HG02884 (cell line): ENCODE measurements around the gene NUP85.
"Not testable (repeated sequence)": the region's sequence is repeated elsewhere in the genome, so short reads cannot be mapped to it uniquely, and the experiment has no call there.

ENCODE experiments used
- ATAC-seq: cut with Tn5 transposase; IDR thresholded peaks from one replicate; pipeline ENCODE4 v1.9.1; 2021; ENCODE audit warnings: mild to moderate bottlenecking, moderate library complexity; ENCODE audit not compliant: unreplicated experiment

NUP85 gene

GRCh38 chr17:75266316-75267152 lies 61.1 kb downstream of the NUP85 start:
- no peak for ATAC-seq

DNA sequence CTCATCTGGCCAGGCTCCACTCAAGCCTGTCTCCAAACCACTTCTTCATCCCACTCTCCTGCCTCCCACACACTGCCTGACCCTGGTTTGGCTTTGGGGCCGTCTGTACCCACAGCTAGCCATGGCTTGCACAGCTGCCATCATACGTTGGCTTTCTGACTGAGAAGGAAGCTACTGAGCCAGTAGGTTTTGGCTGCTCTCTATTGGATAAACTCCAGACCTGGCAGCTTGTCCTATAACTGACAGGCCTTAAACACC lies 61.6 kb downstream of the NUP85 start:
- ATAC-seq, result no peak

GRCh38 chr17:75267411-75268232 lies 62.1 kb downstream of the NUP85 start:
- no peak for ATAC-seq

- ATAC-seq, result no peak
These were observed 64.4 kb downstream of the NUP85 start for GRCh38 chr17:75269844-75270217.

GRCh38 chr17:75270218-75270965 lies 64.9 kb downstream of the NUP85 start:
- ATAC-seq, result no peak

DNA sequence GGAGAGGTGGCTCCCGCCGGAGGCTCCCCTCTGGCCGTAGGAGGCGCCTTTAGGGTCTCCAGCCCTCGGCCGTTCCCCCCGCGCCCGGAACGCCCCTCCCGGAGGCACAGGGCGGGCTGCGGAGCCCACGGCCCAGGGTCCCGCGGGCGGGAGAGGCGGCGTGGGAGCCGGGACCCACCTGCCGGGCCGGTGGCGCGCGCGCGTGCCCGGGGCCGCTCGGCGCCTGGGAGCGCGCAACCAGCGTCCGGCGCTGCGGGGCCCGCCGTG lies 65.4 kb downstream of the NUP85 start, which contains the start of gene MIF4GD:
Gene MIF4GD (minus strand): TSS at position 266 of the 267 bp plus-strand sequence. CDS start 1,036 bp downstream, outside the sequence.
- no peak for ATAC-seq

DNA sequence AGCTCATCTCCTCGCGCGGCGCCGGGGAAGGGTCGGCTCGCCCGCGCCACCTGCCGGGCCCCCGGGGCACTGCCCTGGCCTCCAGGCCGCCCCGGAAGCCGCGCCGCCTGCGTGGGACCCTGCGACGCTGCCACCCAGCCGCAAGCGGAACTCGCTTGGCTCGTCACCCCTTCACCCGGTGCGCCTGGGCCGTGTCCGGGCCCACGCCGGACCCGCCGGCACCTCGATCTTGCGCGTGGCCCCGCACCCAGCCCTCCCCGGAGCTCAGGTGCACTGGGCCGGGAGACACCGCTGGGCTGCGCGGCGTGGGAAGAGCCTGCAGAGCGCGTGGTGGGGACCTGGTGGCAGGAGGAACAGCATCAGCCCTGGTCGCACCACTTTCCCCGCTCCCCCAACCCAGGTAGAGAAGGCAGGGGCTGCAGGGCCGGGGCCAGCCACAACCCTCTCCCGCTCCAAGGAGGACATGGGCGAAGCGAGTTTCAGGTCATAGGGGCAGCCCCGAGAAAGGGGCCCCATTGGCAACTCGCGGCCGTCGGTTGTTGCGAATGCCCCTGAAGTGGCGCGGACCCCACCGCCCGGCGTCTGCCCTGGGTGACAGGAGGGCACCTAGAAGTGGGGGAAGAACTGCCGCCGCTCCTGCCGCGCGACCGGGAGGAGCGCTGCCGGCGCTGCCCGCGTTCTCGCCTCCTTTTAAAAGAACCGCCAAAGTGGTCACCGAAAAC lies 65.9 kb downstream of the NUP85 start:
- ATAC-seq, result no peak

DNA sequence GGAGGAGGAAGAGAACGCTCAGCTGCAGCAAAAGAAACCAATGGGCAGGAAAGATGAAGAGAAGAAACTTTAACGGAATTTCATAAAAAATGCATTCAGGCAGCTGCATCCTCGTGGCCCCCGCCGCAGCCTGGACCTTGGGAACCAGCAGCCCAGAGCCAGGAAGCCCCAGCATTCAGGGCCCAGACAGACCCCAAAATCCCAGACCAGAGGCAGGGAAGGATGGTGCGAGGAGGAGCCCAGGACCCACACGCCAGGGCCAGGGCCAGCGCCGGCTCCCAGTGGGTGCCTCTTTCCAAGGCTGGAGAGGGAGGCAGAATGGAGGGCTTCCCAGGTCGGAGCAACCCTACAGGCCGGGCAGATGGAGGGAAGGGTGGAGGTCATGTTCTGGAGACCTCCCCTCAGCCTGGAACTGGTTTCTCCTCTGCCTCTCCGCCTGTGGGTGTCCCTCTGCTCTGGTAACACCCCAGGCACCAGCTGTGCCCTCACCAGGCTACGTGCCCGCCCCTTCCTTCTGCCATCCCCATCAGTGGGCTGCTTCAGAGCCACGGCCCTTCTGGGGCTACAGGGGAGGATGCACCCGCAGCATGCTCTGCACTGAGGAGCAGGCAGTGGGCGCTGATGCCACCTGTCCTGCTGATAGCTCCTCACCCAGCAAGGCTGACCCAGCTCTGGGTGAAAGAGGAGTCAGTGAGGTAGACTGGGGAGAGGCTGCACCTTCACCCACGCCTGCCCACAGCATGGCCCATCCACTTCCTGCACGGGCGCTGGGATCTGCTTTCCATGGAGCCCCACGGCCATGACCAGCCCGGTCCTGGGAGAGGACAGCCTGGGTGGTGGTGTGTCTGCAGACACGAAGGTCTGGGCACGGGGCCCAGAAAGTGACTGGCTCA lies 66.7 kb downstream of the NUP85 start:
- no peak for ATAC-seq

GRCh38 chr17:75272848-75273184 lies 67.3 kb downstream of the NUP85 start:
- no peak for ATAC-seq

DNA sequence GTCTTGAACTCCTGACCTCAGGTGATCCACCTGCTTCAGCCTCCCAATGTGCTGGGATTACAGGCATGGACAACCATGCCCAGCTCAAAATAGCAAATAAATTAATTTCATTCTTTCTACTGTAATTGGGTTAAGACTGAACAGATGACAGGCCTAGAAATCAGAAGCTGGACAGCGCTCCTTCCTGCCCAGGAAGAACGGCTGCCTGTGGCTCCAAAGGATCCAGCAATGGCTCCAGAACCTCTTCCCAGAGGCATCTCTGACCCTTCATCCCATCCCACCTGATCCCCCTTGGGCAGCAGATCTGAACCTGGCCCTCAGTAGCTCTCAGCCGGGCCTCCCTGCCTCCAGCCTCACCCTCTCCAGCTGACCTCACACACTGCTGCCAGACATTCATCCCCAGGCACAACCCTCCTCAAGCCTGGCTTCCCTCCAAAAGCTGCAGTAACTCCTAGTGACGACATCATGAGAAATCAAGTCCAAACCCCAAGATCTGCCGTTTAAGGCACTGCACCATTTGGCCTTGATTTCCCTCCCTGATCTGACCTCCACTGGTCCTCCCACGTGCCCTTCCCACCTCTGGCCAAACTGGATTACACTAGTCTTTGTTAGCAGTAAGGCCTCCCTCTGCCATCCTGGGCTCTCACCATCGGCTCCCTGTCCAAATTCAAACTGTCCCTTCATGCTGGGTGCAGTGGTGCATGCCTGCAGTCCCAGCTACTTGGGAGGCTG lies 68.7 kb downstream of the NUP85 start:
- no peak for ATAC-seq

GRCh38 chr17:75277664-75278071 lies 72.2 kb downstream of the NUP85 start:
- no peak for ATAC-seq

DNA sequence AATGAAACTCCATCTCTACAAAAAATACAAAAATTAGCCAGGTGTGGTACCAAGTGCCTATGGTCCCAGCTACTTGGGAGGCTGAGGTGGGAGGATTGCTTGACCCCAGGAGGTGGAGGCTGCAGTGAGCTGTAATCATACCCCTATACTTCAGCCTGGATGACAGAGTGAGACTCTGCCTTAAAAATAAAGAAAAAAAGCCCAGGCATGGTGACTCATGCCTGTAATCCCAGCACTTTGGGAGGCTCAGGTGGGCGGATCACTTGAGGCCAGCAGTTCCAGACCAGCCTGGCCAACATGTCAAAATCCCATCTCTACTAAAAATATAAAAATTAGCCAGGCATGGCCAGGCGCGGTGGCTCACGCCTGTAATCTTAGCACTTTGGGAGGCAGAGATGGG lies 74.7 kb downstream of the NUP85 start:
- ATAC-seq, result not testable (repeated sequence)

DNA sequence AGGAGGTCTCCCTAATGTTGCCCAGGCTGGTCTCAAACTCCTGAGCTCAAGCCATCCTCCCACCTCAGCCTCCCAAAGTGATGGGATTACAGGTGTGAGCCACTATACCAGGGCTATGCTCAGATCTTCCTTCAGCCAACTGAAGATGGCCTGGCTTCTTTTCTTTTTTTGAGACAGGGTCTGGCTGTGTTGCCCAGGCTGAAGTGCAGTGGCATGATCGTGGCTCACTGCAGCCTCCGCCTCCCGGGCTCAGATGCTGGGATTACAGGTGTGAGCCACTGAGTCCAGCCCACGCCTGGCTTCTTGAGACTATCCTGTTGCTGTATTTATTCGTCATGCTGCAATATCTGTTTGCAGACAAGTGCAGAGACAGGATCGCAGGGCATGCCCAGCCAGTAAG lies 79.6 kb downstream of the NUP85 start:
- no peak for ATAC-seq
